ENCODE data around the gene CTDSPL.

CTDSPL gene

DNA sequence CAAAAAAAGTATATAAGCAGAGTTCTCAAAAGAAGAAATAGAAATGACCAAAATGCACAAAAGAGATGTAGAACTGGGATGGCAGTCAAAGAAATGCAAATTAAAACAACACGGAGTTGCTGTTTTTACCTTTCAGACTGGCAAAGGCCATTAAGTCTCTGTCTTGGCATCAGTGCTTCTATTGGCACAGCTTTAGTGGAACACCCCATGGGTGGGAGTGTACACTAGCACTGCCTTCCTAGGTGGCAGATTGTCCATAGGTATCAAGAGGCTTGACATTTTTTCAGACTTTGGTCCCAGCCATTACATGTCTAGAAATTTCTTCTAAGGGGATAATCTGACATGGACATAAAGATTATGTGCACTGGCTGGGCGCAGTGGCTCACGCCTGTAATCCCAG lies 70.8 kb downstream of the CTDSPL start:
- no peaks in the 10 kb centered on the region for H3K9me2 ChIP-seq (replicated peaks; ENCODE audit: insufficient read depth, low read length)
- H3K36me3 ChIP-seq (replicated peaks; ENCODE audit: insufficient read depth, low read length) = no peaks in the 10 kb centered on the region
- H3K4me2 ChIP-seq (ENCODE audit: low read depth, low read length) = no peak overlapping the region
- H3K9me3 ChIP-seq (replicated peaks; ENCODE audit: insufficient read depth, low read length) = no peaks in the 10 kb centered on the region
- H3K27ac ChIP-seq (ENCODE audit: low read length) = no peak overlapping the region
- no peak for DNase-seq
- H2AFZ ChIP-seq (ENCODE audit: low read length) = no peak overlapping the region
- H3K27me3 ChIP-seq (replicated peaks; ENCODE audit: insufficient read depth, low read length) = no peaks in the 10 kb centered on the region
- no peaks in the 10 kb centered on the region for H3K79me2 ChIP-seq (ENCODE audit: low read length)
- H3K9ac ChIP-seq (ENCODE audit: low read length) = no peak overlapping the region
- TF ChIP-seq EZH2 (optimal IDR thresholded peaks at IDR 0.05; ENCODE audit: low read depth, low read length) = no peak
- TF ChIP-seq, protein P1, sequence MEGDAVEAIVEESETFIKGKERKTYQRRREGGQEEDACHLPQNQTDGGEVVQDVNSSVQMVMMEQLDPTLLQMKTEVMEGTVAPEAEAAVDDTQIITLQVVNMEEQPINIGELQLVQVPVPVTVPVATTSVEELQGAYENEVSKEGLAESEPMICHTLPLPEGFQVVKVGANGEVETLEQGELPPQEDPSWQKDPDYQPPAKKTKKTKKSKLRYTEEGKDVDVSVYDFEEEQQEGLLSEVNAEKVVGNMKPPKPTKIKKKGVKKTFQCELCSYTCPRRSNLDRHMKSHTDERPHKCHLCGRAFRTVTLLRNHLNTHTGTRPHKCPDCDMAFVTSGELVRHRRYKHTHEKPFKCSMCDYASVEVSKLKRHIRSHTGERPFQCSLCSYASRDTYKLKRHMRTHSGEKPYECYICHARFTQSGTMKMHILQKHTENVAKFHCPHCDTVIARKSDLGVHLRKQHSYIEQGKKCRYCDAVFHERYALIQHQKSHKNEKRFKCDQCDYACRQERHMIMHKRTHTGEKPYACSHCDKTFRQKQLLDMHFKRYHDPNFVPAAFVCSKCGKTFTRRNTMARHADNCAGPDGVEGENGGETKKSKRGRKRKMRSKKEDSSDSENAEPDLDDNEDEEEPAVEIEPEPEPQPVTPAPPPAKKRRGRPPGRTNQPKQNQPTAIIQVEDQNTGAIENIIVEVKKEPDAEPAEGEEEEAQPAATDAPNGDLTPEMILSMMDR (IDR thresholded peaks at IDR 0.05; ENCODE audit: low read length) = no peak
- no peak for TF ChIP-seq EZH2phosphoT487 (IDR thresholded peaks at IDR 0.05; ENCODE audit: low read length)
- H4K20me1 ChIP-seq (ENCODE audit: insufficient read depth, low read length) = no peaks in the 10 kb centered on the region
- H3K4me3 ChIP-seq (ENCODE audit: low read length) = no peak overlapping the region
- no peaks in the 10 kb centered on the region for H3F3A ChIP-seq (ENCODE audit: insufficient read depth, low read length)
- H3K4me1 ChIP-seq (ENCODE audit: low read length) = no peaks in the 10 kb centered on the region

GRCh38 chr3:37934631-37935289 lies 73.1 kb downstream of the CTDSPL start:
- Histone ChIP-seq H3K4me1 (ENCODE audit: low read length) (no peaks in the 10 kb centered on the region), H2AFZ (ENCODE audit: low read length) (no peak overlapping the region), H3F3A (ENCODE audit: insufficient read depth, low read length) (no peaks in the 10 kb centered on the region), H3K9me2 (replicated peaks; ENCODE audit: insufficient read depth, low read length) (no peaks in the 10 kb centered on the region), H4K20me1 (ENCODE audit: insufficient read depth, low read length) (no peaks in the 10 kb centered on the region), H3K36me3 (replicated peaks; ENCODE audit: insufficient read depth, low read length) (no peaks in the 10 kb centered on the region), H3K27ac (ENCODE audit: low read length) (no peak overlapping the region), H3K4me2 (ENCODE audit: low read depth, low read length) (no peak overlapping the region), H3K79me2 (ENCODE audit: low read length) (no peaks in the 10 kb centered on the region), H3K27me3 (replicated peaks; ENCODE audit: insufficient read depth, low read length) (no peaks in the 10 kb centered on the region), H3K9me3 (replicated peaks; ENCODE audit: insufficient read depth, low read length) (no peaks in the 10 kb centered on the region), H3K9ac (ENCODE audit: low read length) (no peak overlapping the region), H3K4me3 (ENCODE audit: low read length) (no peak overlapping the region)
- TF ChIP-seq EZH2 (optimal IDR thresholded peaks at IDR 0.05; ENCODE audit: low read depth, low read length) (no peak), EZH2phosphoT487 (IDR thresholded peaks at IDR 0.05; ENCODE audit: low read length) (no peak)
- TF ChIP-seq, protein P1 (IDR thresholded peaks at IDR 0.05; ENCODE audit: low read length) = no peak
- DNase-seq = no peak

DNA sequence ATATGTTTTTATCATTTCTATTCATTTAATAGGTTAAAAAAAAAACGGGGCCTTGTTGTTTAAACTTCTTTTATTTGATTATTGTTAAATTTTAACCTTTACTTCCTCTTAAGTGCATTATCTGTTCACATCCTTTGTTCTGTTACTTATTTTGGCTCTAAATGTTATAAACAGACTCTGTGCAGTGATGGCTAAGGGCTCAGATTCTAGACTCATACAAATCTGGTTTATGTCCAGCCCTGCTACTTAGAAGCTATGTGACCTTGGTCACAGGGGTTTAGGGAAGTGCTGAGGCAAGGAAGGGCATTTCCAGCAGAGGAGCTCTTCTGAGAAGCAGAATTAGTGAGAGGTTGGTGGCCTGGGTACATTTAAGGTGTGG lies 73.6 kb downstream of the CTDSPL start:
- no peak overlapping the region for H3K9ac ChIP-seq (ENCODE audit: low read length)
- no peak overlapping the region for H2AFZ ChIP-seq (ENCODE audit: low read length)
- DNase-seq = no peak
- H3K36me3 ChIP-seq (replicated peaks; ENCODE audit: insufficient read depth, low read length) = no peaks in the 10 kb centered on the region
- H3F3A ChIP-seq (ENCODE audit: insufficient read depth, low read length) = no peaks in the 10 kb centered on the region
- no peak overlapping the region for H3K4me2 ChIP-seq (ENCODE audit: low read depth, low read length)
- no peak overlapping the region for H3K27ac ChIP-seq (ENCODE audit: low read length)
- no peaks in the 10 kb centered on the region for H3K4me1 ChIP-seq (ENCODE audit: low read length)
- no peaks in the 10 kb centered on the region for H4K20me1 ChIP-seq (ENCODE audit: insufficient read depth, low read length)
- no peaks in the 10 kb centered on the region for H3K9me2 ChIP-seq (replicated peaks; ENCODE audit: insufficient read depth, low read length)
- H3K79me2 ChIP-seq (ENCODE audit: low read length) = no peaks in the 10 kb centered on the region
- H3K4me3 ChIP-seq (ENCODE audit: low read length) = no peak overlapping the region
- TF ChIP-seq EZH2phosphoT487 (IDR thresholded peaks at IDR 0.05; ENCODE audit: low read length) (no peak), EZH2 (optimal IDR thresholded peaks at IDR 0.05; ENCODE audit: low read depth, low read length) (no peak)
- TF ChIP-seq, protein P1 (IDR thresholded peaks at IDR 0.05; ENCODE audit: low read length) = no peak
- H3K9me3 ChIP-seq (replicated peaks; ENCODE audit: insufficient read depth, low read length) = no peaks in the 10 kb centered on the region
- H3K27me3 ChIP-seq (replicated peaks; ENCODE audit: insufficient read depth, low read length) = no peaks in the 10 kb centered on the region
